ENCODE measurements around the gene AIFM2.
A peak's percentile ranks its signal among the peaks of the same experiment; 100 is the strongest.
"Not testable (repeated sequence)": the region's sequence is repeated elsewhere in the genome, so short reads cannot be mapped to it uniquely, and the experiment has no call there.

Gene AIFM2

DNA sequence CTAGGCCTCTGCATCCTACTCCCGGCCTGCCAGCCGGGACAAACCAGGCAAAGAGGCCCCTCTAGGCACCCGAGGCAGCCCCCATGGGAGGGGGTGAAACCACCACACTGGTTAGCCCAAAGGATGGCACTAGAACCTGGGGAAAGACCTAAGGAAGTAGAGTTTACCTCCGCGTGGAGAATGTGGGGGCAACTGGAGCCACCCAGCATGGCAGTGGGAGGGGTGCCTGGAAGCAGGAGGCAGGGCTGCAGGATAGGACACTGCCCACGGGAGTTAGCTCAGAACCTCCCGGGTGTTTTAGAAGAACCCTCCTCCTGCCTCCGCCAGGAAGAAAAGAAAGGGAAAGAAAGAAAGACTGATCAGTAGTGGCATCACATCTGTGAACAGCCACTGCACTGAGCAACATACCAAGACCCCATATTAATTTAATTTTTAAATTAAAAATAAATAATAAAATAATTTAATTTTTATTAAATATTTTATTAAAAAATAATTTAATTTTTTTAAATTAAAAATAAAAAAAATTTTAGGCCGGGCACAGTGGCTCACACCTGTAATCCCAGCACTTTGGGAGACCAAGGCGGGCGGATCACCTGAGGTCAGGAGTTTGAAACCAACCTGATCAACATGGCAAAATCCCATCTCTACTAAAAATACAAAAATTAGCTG, 11.2 kb downstream of the AIFM2 start:
- no peak for DNase-seq

DNA sequence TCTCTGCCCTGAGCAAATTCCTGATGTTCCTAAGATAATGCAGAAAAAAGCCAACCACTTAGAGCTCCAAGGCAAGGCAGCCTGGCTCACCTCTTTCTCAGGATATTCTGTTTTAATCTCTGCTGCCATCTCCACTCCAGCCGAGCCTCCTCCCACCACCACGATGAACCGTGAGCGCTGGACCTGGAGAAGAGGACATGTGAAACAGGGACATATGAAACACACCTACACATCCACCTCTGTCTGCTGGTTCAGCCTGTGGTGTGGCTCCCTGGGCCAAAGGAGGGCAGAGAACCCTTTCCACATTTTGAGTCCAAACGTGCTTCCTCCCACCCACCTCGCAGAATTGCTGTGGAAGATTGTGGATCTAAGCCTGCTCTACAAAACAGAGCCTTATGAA, 12.2 kb downstream of the AIFM2 start:
- no peak for DNase-seq

- DNase-seq = no peak
These were observed 13.0 kb downstream of the AIFM2 start for GRCh38 chr10:70119623-70120022.

GRCh38 chr10:70119197-70119596, 13.4 kb downstream of the AIFM2 start:
- DNase-seq = no peak

DNA sequence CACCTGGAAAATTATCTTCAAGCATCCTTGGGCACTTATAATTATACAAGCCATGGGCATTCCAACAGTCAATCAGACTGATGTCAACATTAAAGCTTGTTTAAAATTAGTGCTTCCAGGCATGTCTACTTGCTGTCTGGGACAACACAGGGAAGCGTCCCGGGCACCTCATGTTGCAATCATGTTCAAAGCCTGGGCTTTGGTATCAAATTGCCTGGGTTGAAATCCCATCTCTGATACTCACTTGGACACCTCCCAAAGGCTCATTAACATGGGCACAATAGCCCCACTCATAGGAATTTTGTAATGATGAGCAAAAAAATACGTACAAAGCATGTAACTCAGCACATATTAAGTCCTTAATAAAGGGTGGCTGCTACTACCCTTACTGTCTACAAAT, 14.4 kb downstream of the AIFM2 start:
- no peak for DNase-seq

GRCh38 chr10:70117646-70118045, 15.0 kb downstream of the AIFM2 start:
- DNase-seq = no peak

GRCh38 chr10:70115948-70116682, 16.5 kb downstream of the AIFM2 start:
- DNase-seq = peak; percentile 30

DNA sequence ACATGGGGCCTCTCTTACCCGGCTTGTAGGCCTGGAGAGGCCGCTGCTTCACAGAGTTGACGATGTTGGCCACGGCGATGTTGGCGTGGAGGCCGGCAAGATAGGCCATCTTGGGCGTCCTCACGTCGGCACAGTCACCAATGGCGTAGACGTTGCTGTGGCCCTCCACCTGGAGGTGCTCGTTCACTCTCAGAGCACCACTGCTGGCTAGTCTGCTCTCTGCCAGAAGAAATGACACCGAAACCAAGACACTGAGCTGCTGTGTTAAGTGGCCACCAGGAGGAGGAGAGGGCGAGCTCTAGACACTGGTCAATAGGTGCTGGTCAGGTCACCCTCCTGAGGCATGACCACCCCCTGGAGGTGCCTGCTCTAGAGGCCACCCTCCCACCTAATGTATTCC, 17.7 kb downstream of the AIFM2 start:
- no peak for DNase-seq

DNA sequence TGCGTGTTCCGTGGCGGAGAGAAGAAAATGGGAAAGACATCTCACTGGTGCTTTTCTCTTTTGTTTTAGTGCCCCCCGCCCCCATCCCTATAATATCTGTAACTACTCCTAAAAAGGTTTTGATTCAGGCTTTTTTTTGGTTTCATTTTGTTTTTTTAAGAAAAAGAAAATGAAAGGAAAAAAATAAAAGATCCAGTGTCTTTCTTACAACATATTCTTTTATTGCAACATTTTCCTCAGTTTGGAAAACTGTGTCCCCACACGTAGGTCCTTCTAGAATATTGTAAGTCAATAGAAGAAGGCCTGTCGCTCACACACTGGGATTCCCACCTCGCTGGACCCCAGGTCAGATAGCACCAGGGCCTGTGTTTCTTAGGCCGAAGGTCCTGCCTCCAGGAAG, 20.6 kb downstream of the AIFM2 start:
- DNase-seq = no peak

- DNase-seq = no peak
These were observed 21.1 kb downstream of the AIFM2 start for GRCh38 chr10:70111496-70111895.

- DNase-seq = no peak
These were observed 23.4 kb downstream of the AIFM2 start for GRCh38 chr10:70109064-70109729.

DNA sequence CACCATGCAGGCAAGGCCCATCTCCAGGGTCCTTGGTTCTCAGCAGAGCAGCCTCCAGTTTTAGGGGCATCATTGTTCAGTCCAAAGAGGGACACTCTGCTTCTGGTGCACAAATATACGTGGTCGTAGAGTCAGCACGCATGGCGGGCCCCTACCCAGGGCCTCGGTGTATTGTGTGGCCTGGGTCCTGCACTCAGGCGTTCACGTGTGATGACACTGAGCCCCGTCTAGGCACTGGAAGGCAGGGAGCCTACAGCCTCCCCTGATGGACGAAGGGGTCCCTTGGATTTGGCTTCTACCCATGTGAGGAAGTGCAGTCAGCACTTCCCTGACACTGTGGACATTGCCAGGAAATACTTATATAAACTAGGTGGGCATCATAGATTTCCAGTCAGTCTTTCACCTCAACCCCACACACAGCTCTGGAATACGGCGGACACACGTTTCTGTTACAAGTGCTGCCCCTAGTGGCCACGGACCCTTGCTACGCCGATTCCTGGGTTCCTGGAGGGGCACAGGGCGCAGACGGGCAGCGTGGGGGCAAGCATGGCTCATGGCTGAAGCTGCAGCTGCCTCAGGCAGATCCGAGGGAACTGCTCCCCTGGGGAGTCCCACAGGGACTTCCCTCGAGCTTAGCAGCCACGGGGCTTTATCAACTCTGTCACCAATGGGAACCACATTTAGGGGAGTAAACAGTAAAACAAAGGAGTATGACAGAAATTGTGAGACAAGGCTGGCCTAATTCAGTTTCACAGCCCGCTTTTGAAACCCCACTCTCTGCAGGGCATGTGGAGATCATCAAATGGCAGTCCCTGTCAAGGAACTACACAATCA, 25.4 kb downstream of the AIFM2 start:
- DNase-seq = no peak

- no peak for DNase-seq
These were observed 31.0 kb downstream of the AIFM2 start for GRCh38 chr10:70101668-70102067.

DNA sequence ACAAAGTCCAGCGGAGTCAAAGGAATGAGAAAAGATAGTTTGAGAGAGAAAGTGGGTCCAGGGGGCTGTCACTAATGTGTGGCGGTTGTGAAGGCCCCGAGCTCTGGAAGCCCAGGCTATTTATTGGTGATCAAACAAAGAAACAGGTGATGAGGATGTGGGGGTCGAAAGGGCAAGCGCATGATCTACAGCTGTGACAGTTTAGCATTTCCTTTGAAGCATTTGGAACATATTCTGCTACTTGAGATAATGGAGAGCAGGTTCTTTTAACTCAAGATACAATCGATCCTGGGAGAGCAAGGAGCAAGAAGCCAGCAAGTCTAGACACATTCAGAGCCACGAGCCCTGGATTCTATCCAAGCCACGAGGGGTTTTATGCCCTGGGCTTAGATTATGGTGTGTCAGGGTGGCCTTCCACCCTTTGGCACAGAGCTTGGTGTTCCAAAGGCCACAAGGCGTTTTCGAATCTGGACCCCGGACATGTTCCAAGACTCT, 31.5 kb downstream of the AIFM2 start:
- DNase-seq = not testable (repeated sequence)

GRCh38 chr10:70098271-70098670, 34.4 kb downstream of the AIFM2 start:
- DNase-seq = no peak

GRCh38 chr10:70097459-70097858, 35.2 kb downstream of the AIFM2 start:
- DNase-seq = no peak

DNA sequence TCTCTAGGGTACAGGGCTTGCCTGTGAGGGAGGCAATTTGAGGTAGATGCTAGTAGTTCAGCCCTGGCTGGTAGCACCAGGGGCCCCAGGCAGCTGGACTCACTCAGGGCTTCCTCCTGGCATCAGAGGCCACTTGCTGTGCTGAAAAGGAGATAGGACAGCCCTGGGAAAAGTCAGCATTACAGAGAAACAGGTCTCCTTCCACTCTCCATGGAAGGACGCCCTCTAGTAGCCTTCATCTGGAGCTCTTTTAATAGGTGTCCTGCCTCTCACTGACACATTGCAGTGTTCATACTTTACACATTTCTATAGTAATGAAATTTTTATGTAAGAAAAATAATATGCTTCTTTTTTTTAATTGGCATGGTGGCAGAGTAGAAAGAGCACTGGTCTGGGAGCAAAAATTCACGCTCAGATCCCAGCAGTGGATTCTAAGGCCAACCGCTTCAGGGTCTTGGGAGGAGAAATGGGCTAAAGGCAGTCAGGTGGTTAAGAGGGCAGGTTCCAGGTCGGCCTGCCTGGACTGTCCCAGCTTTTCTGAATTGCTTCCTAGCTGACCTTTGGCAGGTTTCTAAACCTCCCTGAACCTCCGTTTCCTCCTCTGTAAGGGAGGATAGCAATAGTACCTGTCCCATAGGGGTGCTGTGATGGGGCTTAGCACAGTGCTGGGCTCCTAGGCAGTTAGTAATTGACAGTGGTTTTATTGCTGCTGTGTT, 35.8 kb downstream of the AIFM2 start:
- no peak for DNase-seq

- DNase-seq = no peak
These were observed 36.5 kb downstream of the AIFM2 start for GRCh38 chr10:70096016-70096704.

DNA sequence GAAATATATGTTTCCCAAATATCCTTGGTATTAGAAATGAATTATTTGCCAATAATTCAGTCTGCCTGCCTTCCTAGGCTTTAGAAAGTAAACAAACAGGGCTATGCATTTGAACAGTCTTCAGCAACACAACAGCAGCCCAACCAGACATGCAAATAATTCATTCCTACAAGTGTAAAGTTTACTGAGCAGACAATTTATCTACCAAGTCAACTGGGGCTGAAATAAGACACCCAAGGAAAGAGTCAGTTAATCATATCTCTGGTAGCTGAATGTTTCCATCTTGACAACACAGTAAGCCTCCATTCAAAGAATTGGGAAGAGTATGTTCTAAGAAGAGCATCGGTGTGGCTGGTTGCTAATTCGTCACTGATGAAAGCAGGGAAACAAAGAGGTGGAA, 38.4 kb downstream of the AIFM2 start:
- no peak for DNase-seq

DNA sequence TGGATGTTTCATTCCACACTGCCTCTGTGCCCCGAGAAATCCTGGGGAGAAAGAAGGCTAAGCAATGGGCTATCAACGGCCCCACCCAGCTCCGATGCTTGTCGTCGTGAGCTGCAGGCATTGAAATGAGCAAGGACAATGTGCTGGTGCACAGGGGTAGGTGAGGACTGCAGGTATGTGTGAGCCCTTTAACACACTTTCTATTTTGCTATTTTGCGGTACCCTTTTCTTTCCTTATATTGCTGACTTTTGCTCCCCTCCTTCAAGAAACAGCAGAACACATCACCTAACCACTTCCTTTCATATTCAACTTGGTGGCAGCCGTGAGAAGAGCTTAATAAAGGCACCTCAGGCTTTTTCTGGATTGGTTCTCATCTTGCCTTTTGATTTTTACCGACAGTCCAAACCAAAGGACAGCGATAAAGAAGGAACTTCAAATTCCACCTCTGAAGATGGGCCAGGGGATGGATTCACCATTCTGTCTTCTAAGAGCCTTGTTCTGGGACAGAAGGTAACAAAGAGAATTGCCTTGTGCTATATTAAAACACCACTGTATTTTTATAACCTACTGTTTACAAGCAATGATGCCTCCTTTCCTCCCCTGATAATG, 39.2 kb downstream of the AIFM2 start:
- DNase-seq = no peak

DNA sequence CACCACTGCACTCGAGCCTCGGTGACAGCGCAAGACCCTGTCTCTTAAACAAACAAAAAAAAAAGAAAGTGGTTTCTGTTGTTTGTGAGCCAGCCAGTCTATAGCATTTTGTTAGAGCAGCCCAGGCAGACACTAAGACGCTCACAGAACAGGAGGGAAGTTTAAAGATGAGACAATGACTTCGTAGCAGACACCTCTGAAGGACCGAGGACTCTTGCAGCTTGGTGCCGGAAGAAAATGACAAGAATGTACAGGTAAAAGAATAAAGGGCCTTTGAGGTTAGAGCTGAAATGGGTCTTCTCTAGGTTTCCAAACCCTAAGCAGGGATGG, 40.3 kb downstream of the AIFM2 start:
- no peak for DNase-seq

DNA sequence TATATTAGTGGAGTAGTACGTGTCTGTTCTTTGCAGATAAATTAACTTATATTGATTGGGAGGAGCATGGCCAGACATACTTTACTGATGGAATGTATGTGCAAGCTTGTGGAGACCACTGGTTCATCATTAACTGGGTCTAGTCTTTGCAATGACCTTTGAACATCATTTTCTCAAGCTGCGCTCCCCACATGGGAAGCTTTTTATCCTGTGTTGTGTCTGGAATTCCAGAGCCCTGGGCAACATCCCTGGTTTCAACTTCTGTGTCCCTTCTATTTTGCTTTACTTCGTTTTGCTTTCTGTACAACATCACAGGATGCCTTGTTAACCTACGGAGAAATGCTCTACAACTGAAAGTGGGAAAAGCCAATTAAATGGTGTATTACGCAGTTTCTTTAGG, 41.7 kb downstream of the AIFM2 start:
- DNase-seq = no peak

Measured in activated CD4-positive, alpha-beta T cell treated with anti-CD3 and anti-CD28 coated beads for 1 hour (primary cell).